ENCODE data around the gene RILPL1.

- TF ChIP-seq, protein P1, sequence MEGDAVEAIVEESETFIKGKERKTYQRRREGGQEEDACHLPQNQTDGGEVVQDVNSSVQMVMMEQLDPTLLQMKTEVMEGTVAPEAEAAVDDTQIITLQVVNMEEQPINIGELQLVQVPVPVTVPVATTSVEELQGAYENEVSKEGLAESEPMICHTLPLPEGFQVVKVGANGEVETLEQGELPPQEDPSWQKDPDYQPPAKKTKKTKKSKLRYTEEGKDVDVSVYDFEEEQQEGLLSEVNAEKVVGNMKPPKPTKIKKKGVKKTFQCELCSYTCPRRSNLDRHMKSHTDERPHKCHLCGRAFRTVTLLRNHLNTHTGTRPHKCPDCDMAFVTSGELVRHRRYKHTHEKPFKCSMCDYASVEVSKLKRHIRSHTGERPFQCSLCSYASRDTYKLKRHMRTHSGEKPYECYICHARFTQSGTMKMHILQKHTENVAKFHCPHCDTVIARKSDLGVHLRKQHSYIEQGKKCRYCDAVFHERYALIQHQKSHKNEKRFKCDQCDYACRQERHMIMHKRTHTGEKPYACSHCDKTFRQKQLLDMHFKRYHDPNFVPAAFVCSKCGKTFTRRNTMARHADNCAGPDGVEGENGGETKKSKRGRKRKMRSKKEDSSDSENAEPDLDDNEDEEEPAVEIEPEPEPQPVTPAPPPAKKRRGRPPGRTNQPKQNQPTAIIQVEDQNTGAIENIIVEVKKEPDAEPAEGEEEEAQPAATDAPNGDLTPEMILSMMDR (IDR thresholded peaks at IDR 0.05), result no peak
- TF ChIP-seq ZFX (IDR thresholded peaks at IDR 0.05; ENCODE audit: borderline replicate concordance), result no peak
Measured at GRCh38 chr12:123571343-123571813, 37.9 kb upstream of the RILPL1 start.
